PFSK-1 (cell line): ENCODE measurements around the gene COL13A1.

Experiments
- FOXP2 ChIP-seq: optimal IDR thresholded peaks from 2 replicates; pipeline ENCODE3; 2011; ENCODE audit warnings: borderline replicate concordance, control low read depth, inconsistent platforms; ENCODE audit not compliant: insufficient read depth; ENCODE audit errors: extremely low read length, extremely low read depth
- POLR2AphosphoS5 ChIP-seq: IDR thresholded peaks from 2 replicates; pipeline ENCODE4 v1.6.1; 2012; ENCODE audit warnings: low read depth, mild to moderate bottlenecking, control low read depth, low read length, moderate library complexity
- REST ChIP-seq, 2 experiments: IDR thresholded peaks; 2 replicates each; pipeline versions ENCODE4 v1.6.1 to v1.8.0; 2011 to 2012; ENCODE audit warnings: low read depth in 2 of 2, low read length in 2 of 2, control low read depth in 1 of 2, inconsistent platforms in 1 of 2, mild to moderate bottlenecking in 1 of 2, moderate library complexity in 1 of 2; ENCODE audit not compliant: insufficient read depth in 1 of 2
- SIN3A ChIP-seq: IDR thresholded peaks from 2 replicates; pipeline ENCODE4 v1.6.1; 2012; ENCODE audit warnings: mild to moderate bottlenecking, low read length, moderate library complexity, borderline replicate concordance; ENCODE audit not compliant: insufficient read depth
- TAF1 ChIP-seq: IDR thresholded peaks from 2 replicates; pipeline ENCODE4 v1.6.1; 2012; ENCODE audit warnings: low read length, control low read depth, borderline replicate concordance; ENCODE audit not compliant: insufficient read depth

- TF ChIP-seq POLR2AphosphoS5: no peak
- no peak for TF ChIP-seq TAF1
- no peak for TF ChIP-seq REST (IDR thresholded peaks at IDR 0.05; ENCODE audit: insufficient read depth in 1 of 2, low read depth in 2 of 2, low read length in 2 of 2)
- TF ChIP-seq SIN3A: no peak
- no peak for TF ChIP-seq FOXP2
Measured at GRCh38 chr10:69901022-69901421, 99.3 kb downstream of the COL13A1 start.
